GM19238 (cell line): Measurements from ENCODE around the gene DCTN5.
"Not testable (repeated sequence)": the region's sequence is repeated elsewhere in the genome, so short reads cannot be mapped to it uniquely, and the experiment has no call there.

ENCODE experiments used
- DNase-seq: peaks from one replicate; pipeline ENCODE4 v3.0.0; 2011; ENCODE audit warnings: low spot score; ENCODE audit not compliant: insufficient read length

Gene DCTN5

DNA sequence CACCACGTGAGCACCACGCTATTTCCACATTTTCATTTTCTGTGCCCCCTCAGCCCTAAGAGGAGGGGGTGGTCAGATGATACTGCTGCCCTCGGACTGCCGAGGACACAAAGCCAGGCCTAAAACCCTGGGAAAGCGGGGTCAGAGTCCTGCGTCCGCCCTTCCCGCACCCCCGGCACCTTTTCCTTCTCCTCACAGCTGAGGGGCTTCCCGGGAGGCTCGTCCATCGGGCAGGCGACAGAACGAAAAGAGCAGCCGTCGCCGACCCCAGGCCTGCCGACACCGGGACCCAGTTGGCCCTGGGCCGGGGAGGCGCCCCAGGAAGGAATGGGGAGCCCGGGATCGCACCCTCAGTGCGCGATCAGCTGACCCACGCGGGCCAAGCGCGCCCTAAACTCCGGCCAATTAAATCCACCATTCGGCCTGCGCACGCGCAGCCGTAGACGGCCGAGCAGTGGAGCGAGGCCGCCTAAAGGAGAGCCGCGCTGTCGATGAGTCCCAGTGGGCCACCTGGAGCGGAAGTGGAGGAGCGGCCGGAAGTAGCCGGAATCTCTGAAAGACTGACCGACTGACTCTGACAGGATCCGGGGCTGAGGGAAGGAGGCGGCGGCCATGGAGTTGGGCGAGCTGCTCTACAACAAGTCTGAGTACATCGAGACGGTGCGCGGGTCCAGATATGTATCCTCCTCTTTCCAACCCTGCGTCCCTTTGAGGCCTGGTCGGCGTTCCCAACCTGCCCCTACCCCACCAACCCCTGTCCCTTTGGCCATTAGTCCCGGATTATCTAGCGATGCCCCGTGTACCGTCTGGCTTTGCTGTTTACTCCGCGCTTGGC, at the start of gene DCTN5, which contains the start of gene PALB2:
DCTN5 (plus strand) TSS at position 536 of the 835 bp plus-strand sequence; CDS start at position 613, 77 bp downstream.
PALB2 (minus strand) TSS at position 380 of the 835 bp plus-strand sequence; CDS start at position 227, 153 bp downstream.
- peak; percentile 93 for DNase-seq

DNA sequence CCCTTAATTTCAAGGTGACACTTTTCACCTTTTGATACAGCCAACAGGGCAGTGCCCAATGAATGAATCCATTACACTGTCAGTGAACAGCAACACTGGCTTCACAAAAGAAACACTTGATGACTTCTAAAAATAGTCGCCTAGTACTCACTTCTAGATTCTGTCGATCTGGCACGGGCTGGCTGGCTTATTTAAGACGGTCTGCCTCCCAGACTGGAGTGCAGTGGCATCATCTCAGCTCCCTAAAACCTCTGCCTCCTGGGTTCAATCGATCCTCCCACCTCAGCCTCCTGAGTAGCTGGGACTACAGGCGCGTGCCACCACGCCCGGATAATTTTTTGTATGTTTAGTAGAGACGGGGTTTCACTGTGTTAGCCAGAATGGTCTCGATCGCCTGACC, 47.1 kb upstream of the DCTN5 start:
- no peak for DNase-seq

DNA sequence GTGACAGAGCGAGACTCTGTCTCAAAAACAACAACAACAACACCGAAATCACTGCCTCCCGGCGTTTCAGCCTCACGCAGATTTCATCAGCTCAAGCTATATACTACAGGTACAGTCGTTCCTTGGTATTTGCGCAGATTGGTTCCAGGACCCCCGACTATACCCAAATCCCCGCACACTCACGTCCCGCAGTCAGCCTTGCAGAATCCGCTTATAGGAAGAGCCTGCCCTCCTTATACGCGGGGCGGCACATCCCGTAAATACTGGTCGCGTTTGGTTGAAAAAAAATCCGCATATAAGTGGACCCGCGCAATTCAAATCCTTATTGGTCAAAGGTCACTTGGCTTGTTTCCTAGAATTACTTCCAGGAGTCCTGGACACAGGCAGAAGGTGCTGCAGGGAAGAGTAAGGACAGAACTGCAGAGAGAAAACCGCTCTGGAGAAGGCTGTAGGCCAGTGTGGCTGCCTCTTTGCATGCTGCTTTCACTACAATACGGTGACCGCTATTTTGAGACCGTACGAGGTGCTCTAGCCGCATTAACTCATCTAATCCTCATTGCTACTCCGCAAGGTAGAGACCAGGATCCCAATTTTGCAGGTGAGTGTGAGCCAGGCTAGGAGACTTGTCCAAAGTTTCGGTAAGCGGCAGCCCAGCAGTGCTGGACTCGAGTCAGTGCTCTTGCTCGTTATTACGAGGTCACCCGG, 45.9 kb upstream of the DCTN5 start:
- no peak for DNase-seq

DNA sequence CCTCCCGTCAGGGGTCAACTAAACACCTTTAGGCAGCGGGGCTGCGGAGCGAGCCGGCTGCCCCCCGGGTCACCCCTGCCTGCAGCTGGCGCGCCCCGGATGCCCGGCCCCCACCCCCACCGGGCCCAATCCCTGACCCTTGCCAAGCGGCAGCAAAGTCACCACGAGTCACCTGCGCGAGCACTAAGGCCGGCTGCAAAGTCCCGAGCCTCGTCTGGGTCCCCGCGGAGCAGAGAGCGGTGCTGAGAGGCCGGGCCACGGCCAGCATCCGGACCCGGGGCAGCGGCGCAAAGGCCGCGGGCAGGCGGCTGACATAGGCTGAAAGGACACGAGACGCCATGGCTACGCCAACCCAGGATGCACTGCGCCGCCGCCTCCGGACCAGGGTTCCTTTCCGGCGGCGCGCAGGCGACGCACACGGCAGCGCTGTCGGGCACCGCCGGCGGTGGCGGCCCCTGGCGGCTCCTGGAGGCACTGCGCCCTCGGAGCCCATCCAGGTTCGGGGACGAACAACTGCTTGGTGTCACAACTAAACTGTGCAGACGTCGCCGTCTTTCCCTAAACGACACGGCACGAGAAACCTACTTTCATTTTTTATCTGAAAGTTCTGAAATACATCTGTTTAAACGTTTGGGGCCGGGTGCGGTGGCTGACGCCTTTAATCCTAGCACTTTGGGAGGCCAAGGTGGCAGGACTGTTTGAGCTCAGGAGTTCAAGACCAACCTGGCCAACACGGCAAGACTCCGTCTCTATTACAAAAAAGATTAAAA, 45.1 kb upstream of the DCTN5 start, which contains the start of gene NDUFAB1:
NDUFAB1 (minus strand) TSS at position 366 of the 770 bp plus-strand sequence; CDS start at position 340, 26 bp downstream.
- peak; percentile 91 for DNase-seq

DNA sequence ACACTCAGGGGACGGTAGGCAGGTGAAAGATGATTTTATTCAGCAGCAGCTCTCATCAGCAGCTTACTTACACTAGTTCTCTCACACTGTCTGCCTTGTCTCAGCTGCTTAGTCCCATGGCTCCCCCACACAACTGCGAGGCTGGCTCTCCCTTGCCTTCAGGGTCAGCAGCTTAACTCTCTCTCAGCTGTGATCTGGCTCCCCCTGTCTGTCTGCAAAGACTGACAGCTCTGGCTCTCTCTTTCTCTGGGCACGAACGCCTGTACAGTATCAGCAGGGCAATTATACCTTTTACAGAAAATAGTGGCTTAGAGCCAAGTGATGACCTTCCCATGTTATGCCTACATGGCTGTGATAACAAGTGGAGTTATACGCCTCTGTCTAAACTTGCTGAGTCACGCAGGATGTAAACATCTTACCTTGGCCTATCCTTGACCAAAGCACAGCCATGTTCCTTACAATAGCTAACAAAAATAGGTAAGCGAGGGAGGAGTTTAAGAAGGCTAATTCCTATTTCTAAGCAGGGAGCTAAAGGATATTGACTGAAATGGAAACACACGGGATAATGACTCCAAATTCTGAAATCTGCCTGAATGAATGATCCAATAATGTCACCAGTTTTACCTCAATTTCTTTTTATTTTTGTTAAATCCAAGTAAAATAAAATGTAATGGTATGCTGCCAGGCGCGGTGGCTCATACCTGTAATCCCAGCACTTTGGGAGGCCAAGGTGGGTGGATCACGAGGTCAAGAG, 44.1 kb upstream of the DCTN5 start:
- DNase-seq, result no peak

DNA sequence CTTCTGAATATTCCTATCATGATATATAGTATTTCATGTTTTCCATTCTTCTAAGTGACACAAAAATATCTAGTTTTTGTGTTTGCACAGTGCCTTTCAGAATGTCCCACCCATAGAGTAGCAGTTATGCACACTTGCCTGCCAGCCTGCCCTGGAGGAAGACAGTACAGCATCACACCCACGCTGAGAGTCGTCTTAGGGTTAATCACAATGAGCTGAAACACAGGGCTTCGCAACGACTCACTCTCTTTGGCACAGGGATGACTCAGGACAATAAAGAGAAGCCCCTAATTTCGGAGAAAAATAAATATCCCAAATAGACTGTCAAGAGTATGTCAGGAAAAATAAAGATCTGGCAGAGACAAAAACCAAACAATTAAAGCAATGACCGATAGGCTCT, 33.5 kb upstream of the DCTN5 start:
- DNase-seq, result no peak

DNA sequence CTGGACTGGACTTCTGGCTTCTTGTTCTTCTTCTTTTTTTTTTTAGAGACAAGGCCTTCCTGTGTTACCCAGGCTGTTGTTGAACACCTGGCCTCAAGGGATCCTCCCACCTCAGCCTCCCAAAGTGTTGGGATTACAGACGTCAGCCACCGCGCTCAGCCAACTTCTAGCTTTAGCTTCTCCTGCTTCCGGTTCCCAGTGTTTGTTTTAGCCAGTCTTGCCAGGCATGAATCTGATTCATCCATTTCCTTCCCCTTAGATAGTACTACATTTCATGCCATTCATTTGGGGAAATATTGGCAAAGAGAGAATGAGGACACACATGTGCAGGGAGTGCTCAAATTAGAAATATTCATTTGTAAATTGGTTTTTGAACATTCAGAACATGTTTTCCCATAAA, 33.1 kb upstream of the DCTN5 start:
- no peak for DNase-seq

DNA sequence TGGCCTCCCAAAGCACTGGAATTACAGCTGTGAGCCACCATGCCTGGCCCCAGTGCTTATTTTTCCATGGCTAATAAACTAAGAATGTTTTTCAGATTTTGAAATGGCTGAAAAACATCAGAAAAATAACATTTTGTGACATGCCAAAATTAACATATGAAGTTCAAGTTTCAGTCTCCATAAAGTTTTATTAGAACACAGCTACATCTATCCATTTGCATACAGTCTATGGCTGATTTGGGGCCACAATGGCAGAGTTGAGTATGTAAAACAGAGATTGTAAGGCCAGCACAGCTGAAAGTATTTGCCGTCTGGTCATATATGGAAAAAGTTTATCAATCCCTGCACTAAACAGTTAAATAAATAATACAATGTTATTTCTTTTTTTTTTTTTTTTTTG, 31.3 kb upstream of the DCTN5 start:
- DNase-seq, result no peak

DNA sequence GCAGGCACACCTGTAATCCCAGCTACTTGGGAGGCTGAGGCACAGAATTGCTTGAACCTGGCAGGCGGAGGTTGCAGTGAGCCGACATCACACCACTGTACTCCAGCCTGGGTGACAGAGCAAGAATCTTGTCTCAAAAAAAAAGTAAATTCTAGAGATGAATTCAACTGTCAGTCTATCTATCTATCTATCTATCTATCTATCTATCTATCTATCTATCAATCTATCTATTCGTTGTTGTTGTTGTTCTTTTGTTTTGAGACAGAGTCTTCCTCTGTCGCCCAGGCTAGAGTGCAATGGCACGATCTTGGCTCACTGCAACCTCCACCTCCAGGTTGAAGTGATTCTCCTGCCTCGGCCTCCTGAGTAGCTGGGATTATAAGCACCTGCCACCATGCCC, 30.4 kb upstream of the DCTN5 start:
- not testable (repeated sequence) for DNase-seq

DNA sequence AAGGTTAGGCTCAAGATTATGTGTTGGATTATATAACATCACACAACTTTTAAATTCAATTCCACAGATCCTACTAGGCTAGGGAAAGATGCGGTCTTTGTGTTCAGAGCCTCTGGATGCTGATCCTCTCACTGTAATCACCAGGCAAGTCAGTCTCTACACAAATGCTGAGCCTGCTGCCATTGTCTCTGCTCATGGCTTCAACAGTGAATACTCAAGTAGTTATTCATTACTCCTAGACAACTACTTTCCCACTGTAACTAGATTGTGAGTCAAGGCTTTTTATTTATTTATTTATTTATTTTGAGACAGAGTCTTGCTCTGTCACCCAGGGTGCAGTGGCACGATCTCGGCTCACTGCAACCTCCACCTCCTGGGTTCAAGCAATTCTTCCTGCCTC, 29.3 kb upstream of the DCTN5 start:
- no peak for DNase-seq

DNA sequence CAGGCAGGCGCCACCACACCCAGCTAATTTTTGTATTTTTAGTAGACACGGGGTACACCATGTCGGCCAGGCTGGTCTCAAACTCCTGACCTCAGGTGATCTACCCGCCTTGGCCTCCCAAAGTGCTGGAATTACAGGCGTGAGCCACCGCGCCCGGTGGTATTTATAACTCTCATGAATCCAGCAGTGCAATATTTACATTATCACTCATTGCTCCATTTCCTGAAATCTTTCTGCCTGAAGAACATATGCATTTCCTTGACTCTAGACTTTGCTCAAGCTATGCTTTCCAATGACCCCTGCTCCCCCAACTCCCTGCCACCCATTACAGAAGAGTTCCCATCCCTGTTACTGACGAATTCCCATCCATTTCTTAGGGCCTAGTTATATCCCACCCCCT, 25.5 kb upstream of the DCTN5 start:
- DNase-seq, result no peak

DNA sequence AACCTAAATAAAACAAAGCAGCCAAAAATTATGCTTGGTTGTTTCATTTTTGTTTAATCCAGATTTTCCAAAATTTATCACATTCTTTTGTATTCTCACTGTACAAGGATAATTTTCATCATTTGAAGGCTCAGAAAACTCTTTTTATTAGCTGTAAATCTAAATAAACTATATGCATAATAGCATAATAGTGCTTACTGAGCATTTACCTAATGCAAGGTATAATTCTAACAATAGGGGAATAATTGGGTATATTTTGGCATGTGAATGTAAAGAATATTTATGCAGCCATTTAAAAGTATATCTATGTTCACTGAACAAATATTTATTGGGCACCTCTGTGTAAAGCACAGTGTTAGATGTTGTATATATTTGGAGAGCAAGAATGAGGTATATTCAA, 17.2 kb upstream of the DCTN5 start:
- no peak for DNase-seq

DNA sequence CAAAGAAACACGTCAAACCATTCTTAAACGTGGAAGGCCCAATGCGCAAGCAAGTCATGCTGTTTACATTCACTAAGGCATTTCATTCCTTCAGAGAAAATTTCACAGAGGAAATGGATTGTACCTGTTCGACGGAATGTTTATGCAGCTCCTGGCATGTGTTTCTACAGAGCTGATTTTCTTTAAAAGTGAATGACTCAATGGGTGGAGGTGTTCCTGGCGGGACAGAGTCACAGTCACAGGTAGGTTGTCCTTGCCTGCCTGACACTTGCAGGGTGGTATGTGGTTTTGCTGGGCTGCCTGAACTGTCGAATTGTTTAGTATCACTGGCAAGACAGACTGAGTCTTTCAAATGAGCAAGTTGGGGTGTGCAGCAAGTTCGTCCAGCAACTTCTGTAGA, 11.8 kb upstream of the DCTN5 start:
- no peak for DNase-seq

DNA sequence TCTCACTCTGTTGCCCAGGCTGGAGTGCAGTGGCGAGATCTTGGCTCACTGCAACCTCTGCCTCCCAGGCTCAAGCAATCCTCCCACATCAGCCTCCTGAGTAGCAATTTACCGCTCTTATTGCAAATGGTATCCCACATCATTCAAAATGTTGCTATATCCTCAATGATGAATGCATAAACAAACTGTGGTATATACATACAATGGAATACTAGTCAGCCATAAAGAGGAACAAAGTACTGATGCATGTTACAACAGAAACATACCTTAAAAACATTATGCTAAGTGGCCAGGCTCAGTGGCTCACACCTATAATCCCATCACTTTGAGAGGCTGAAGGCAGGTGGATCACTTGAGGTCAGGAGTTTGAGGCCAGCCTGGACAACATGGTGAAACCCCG, 9.4 kb upstream of the DCTN5 start:
- DNase-seq, result not testable (repeated sequence)

DNA sequence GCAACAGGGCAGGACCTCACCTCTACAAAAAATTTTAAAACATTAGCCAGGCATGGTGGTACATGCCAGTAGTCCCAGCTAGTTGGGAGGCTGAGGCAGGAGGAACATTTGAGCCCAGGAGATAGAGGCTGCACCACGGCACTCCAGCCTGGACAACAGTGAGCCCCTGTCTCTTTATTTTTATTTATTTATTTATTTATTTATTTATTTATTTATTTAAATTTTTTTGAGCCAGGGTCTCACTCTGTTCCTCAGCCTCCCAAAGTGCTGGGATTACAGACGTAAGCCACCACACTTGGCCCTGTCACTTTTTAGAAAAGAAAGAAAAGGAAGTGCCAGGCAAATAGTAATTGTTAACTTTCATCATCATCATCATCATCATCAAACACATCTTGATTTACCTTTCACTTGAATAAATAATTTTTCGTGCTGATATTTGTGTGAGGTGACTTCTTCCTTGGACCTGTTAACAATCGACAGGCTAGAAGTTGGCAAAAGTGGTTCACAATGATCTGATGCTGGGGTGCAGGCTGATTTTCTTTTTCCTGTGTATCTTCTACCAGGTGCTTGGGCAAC, 6.7 kb upstream of the DCTN5 start:
- DNase-seq, result no peak

DNA sequence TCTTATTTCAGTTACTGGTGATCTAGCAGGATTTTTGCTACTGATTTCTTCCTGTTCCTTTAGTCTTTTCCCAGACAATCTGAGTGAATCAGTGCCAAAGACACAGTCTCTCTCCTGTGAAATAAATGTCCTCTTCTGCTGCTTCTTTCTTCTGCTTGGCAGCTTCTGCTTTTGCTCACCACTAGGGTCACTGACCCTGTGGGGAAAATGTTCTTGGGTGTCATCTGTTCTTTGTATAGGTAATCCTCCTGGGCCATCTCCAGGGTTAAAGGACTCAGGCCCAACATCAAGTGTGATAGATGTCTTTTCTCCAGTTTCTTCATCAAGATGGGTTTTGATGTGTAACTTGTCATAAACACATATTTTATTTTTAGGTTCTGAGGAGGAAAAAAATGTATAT, 5.3 kb upstream of the DCTN5 start:
- no peak for DNase-seq

DNA sequence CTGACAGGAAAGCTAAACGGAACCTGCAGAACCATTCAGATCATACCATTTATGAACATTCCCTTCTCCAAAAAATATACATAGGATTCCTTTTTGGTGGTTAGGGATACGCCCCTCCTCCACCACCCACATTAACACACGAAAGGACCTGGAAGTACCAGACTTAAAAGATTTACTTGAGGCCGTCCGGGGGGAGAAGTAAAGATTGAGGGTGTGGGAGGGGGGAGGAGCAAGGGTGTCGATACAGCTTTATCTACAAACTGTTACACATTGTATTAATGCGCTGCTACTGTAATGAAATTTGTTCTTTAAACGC, 693 bp upstream of the DCTN5 start:
- DNase-seq, result no peak

DNA sequence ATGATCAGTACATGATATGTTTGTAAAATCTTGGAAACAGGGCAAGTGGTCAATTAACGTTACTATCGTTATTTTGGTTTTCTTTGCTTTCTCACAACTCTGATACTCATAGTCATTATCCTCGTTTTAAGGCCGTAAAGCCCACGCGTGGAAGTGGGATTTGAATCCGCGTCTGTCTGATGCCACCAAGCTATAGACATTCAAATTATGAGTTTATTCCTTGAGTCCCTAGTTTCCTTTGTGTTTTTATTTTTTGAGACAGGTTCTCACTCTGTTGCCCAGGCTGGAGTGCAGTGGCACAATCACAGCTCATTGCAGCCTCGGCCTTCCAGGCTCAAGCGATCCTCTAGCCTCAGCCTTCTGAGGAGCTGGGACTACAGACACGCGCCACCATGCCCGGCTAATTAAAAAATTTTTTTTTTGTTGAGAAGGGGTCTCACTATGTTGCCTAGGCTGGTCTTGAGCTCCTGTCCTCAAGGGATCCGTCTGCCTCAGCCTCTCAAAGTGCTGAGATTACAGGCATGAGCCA, 1.0 kb downstream of the DCTN5 start:
- no peak for DNase-seq

DNA sequence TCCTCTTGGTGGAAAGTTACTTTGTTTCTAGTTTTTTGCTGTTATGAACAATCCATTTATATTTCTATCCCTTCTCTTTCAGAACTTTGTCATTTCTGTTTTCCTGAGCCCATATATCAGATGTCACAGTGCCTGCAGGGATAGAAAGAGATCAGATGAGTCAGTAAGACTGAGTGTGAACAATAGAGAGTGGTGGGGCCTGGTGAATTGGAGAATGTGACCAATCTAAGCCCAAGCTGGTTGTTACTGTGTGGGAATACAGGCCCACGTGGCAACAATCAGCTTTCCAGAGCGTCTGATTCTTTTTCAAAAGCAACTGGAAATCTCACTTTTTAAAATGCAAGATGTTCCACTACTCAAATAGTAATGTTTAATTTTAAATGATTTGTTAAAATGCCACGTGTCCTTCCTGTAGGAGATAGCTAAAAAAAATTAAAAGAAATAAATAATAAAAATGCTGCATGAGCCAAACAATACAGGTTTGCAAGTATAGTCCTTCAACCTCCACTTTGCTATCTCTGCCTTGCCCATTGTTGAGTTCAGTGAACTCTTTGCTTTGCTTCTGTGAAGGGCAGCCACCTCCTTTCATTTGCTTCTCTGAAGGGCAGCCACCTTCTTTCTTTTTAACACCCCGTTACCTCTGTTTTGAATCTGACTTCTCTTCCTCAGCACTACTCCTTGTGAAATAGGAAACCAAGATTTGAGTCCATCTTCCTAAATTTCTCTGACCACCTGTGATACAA, 9.6 kb downstream of the DCTN5 start:
- no peak for DNase-seq

DNA sequence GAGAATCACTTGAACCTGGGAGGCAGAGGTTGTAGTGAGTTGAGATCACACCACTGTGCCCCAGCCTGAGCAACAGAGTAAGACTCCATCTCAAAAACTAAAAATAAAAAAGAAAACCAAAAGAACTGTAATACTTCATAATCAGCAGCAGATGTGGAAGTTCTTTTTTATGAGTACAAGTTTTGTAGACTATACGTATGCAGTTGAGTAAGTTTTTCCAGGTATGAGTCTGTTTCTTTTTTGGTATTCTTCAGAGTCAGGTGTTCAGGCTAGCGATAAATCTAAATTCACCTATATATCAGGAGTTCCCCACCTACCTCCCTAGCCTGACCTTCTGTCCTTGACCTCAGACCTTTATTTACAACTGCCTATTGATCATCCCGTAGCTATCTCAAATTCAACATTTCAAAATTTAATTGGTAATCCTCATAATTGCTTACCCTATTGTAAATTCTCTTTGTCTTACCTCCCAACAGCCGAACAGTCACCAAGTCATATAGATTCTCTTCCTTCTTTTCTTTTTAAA, 10.7 kb downstream of the DCTN5 start:
- DNase-seq, result no peak
